ENCODE results near the gene SH2D5.

DNA sequence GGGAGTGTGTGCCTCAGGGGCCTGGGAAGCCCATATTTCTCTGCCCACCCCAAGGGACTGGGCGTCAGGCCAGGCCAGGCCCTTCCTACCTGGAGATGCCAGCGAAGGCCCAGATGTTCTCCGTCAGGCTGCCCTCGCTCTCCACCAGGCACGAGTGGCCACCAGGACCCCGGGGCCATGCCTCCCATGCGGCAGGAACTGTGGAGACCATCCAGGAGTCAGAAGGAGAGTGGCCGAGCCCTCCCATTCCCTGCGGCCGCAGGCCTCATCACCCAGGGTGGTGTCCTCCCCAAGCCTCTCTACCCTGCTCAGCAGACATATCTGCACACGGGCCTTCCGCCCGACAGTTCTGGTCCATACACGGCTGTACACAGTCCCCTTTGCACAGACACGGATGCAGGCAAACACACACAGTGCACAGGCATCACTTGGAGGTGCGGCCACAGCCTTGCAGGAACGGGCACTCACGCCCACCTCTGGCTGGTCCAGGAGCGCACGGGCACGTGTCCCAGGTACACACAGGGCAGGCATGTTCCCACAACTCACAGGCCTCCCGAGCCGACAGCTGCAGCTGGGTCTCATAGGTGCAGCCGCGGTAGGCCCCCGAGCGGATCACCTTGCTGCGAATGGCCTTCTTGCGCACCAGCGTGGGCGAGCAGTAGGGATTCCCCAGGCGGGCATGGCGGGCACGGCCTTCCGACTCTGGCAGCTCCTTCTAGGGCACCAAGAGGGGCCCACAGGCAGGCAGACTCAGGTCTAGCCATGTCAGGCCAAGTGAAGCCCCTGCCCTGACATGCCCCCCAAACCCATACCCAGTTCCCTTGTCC lies 8.8 kb downstream of the SH2D5 start:
- TF ChIP-seq, protein P1, sequence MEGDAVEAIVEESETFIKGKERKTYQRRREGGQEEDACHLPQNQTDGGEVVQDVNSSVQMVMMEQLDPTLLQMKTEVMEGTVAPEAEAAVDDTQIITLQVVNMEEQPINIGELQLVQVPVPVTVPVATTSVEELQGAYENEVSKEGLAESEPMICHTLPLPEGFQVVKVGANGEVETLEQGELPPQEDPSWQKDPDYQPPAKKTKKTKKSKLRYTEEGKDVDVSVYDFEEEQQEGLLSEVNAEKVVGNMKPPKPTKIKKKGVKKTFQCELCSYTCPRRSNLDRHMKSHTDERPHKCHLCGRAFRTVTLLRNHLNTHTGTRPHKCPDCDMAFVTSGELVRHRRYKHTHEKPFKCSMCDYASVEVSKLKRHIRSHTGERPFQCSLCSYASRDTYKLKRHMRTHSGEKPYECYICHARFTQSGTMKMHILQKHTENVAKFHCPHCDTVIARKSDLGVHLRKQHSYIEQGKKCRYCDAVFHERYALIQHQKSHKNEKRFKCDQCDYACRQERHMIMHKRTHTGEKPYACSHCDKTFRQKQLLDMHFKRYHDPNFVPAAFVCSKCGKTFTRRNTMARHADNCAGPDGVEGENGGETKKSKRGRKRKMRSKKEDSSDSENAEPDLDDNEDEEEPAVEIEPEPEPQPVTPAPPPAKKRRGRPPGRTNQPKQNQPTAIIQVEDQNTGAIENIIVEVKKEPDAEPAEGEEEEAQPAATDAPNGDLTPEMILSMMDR (conservative IDR thresholded peaks at IDR 0.05; ENCODE audit: low read length), result no peak
- no peak for TF ChIP-seq EZH2phosphoT487 (IDR thresholded peaks at IDR 0.05; ENCODE audit: borderline replicate concordance, low read depth, low read length)

Data from OCI-LY7 (cell line).